NCI-H748 (cell line): ENCODE measurements around the gene GOLGA6A.
"Not testable (repeated sequence)": the region's sequence is repeated elsewhere in the genome, so short reads cannot be mapped to it uniquely, and the experiment has no call there.

ENCODE experiments used
- DNase-seq: peaks from one replicate; lab custom pipeline; 2025; ENCODE audit not compliant: unreplicated experiment; lab: John Stamatoyannopoulos, UW

The GOLGA6A gene

DNA sequence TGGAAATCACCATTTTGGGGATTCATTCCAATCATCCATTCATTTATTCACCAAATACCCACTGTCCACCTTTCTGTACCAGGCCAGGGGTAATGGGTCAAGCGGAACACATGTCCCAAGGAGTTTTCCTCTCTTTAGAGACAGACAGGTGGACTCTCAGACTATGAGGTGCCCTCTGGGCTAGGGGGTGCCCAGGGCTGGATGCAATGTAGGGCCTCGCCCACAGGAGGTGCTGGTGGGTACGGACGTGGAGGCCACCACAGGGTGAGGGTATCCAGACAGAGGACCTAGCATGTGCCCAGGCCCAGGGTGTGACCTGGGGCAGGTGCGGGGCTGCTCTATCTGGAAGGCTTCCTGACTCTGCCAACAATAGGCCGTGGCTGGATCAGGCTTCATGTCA is 26.3 kb upstream of the GOLGA6A start:
- not testable (repeated sequence) for DNase-seq

DNA sequence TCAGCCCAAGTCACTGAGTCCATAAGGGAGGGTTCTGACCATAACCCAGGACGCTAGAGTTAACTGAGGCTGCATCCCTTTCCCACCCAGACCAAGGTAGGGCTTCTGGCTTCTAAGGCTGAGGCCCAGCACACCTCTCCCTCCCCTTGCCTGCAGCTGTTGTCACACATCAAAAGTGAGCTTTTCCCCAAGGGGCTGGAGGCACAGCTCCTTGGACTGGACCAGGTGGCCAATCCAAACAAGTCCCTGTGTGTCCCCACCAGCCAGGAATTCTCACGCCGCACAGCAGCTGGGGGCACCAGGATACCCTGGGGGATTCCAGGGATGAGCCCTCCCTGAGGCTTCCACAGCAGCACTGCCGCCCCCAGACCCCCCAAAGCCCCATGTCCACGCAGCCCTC is 25.8 kb upstream of the GOLGA6A start:
- no peak for DNase-seq

DNA sequence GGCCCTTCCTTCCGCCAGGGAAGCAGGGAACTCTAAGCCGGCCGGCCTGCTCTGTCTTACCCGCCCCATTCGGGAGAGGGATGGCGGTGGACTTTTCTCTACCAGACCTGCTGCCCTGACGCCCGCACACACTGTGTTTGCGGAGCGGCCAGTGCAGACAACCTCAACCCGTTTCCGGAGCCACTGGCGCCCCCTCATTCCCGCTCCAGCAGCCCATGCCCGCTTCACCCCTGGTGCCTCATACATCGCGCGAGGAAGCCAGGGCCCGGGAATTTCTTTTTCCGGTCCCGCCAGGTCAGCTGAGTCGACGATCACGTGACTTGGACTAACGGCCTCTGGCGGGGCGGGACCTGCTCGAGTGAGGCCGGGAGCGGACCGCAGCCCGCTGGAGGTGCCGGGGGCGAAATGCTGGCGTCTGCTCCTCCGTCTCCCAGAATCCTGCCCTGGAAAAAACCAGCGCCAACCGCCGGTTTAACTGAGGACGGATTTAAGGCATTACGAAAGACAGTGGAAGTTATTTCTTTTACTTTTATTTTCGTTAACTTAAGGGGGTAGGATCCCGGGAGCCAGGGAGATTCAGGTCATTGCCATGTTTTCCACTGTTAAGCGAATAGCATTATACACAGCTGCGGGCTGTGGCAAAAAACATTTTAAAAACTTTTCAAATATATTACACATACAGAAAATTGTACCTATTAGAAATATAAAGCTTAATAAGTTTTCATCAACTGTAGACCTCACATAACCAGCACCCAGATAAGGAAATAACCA is 17.8 kb upstream of the GOLGA6A start:
- DNase-seq, result not testable (repeated sequence)

DNA sequence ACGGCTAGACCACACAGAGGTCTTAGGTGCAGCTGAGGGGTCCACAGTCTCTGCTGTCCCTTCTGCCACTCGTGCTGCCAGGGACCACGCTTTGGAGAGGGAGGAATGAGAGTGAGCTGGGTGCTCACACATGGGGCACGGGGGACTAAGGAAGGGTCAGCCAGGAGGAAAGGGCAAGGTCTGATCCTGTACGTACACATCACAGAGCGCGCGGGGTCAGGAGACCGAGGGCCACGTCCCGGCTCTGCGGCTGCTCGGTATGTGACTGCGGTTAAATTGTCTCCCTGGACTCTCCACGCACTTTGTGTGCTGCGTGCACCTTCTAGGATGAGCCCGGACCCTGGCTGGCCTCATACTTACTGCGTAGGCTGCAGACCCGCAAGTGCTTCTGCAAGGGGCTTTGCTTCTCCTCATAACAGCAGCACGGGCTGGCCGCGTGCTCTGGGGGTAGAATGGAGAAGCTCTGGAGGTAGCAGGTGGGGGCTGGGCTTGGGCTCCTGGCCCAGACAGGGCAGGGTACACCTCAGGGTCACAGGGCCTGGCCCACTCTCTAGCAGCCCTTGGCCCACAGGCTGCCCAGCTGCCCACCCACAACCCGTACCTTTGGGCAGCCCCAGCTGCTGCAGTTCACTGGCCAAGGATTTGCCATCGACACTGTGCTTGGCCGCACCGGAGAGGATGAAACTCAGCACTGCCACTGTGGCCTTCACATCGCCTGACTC is 14.6 kb upstream of the GOLGA6A start:
- DNase-seq, result not testable (repeated sequence)

DNA sequence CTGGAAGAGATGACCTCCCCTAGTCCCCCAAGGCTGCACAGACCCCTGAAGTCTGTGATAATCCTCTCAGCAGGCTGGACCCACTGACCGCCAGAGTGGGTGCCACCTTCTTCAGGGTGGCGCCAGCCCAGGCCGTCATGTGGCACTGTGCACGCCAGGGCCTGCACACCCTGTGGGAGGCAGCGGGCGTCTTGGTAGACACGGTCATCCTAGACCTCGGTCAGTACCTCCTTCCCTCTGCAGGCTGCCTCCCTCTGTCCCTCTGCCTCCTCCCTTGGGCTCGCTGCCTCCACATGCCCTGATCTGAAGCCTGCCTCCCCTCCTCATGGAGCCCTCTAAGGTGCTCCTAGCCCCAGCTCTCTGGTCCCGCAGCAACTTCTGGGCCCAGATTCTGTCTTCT is 13.3 kb upstream of the GOLGA6A start:
- DNase-seq, result not testable (repeated sequence)

DNA sequence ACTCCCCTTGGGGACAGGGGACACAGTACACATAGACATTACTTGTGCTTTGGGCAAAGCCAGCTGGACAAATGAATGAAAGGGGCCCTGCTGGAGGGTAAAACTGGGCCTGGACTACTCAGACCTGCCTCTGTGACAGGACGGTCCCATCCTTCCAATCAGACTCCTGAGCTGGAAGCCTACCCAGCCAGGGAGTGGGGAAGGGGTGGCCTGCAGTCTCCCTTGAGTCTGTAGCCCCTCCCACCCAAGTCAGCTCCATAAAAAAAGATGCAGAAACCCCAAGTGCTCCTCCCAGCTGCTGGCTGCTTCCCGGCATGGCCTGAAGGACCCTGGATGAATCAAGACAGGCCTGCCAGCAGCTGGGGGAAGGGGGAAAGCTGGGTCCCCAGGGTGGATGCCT is 12.2 kb upstream of the GOLGA6A start:
- not testable (repeated sequence) for DNase-seq

DNA sequence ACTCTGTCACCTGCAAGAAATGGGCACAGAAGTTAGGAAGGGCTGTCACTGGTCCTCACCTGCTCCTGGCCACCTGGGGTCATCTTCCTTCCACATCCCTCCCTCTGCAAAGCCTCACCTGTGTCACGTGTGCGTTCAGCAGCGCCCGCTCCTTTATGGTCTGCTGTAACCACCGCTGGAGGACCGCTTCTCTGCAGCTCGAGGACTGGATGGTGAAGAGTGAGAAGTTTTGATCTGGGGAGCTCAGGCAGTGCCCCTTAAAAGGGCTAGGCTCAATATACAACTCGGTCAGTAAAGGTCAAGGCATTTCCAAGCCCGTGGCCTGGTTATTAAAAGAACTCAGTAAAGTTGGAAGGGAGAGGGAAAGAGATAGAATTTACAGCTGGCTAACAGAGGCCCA is 6.6 kb downstream of the GOLGA6A start:
- DNase-seq, result not testable (repeated sequence)

DNA sequence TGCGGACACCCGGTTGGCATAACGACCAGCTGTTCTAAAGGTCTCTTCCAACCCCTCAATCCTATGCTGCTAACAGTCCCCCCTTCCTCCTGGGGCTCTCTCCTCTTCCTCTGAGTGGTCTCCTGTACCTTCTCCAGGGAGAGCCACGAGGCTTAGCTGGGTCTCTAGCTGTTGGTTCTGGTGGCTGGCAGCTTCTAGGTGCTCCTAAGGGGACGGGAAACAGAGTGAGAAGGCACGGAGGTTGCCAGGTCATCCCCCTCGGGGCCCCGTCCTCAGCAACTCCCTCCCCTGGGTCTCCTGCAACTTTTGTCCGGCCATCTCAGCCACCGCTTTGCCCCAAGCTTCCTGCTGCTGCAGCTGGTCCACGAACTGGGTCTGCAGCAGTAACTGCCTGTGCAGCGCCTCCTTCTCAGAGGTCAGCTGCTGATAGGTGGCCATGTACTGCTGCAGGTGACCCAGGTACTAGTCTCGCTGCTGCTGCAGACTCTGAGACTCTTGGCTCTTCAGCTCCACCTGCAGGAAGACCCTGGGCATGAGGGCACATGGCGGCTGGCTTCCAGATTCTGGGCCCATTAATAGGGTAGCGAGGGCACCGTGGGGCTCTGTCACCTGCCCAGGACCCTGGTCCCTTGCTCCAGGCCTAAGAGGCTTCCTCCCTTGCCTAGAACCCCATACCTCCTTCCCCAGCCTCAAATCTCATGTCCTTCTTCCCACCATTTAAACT is 9.6 kb downstream of the GOLGA6A start:
- not testable (repeated sequence) for DNase-seq

DNA sequence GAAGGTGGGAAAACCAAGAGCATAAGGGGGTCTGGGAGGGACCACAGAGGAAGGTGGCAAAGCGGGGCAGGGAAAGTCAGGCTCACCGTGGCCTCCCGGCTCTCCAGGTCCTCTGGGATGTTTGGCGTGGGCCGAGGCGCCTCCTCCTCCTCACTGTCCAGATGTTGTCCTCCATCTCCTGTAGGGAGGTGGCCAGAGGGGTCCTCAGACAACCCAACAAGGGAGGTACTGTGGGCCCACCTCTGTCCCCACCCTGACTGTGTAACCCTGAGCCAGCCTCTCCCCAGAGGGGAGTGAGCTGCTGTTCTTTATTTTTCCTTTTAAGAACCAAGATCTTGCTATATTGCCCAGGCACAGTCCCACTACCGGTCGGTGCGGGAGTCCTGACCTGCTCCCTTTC is 10.2 kb downstream of the GOLGA6A start:
- DNase-seq, result not testable (repeated sequence)

DNA sequence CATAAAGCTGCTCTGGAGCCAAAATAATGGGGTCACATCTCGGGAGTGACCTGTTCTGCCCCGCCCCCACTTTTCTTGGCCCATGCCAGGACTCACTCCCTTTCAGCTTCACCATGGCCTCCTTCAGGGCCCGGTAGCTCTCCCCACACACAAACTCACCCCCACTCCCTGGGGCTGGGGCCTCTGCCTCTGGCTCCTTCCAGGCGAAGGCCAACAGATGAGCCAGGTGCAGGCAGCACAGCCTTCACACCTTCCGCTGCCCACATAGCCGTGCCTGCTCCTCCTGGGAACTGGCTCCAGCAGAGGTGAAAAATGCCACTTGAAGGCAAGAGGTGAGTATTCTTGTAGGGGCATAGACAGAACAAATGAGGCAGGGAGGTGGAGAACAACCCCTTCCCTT is 10.7 kb downstream of the GOLGA6A start:
- DNase-seq, result not testable (repeated sequence)

DNA sequence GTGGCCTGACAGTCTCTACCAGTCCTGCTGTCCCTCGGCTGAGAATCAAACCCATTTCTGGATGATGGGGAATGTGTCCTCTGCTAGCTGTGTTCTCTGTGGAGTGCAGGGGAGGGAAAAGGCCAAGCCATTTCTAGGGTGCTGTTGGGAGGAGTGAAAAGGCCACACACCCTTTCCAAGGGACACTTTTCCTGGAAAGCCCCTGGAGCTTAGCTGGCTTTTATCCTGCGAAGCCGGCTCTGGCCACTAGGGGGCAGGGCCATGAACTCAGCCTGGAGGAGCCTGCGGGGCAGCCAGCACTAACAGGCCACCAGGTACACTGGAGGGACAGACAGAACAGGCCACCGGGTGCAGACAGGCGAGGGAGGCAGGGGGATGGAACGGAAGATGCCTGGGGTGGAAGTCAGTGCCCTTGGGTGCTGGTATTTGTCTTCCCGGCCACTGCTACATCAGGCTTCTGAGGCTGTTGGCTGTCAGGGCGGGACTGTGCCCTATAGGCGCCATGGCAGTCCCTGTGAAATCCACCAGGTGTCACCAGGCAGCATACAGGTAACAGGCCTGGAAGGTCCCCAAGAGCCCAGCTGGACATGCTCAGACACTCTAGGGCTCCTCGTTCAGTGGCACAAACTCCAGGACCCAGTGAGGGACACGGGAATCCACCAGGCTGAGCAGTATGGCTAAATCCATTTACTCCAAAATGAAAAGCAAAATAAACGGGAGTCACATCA is 16.5 kb downstream of the GOLGA6A start:
- not testable (repeated sequence) for DNase-seq

DNA sequence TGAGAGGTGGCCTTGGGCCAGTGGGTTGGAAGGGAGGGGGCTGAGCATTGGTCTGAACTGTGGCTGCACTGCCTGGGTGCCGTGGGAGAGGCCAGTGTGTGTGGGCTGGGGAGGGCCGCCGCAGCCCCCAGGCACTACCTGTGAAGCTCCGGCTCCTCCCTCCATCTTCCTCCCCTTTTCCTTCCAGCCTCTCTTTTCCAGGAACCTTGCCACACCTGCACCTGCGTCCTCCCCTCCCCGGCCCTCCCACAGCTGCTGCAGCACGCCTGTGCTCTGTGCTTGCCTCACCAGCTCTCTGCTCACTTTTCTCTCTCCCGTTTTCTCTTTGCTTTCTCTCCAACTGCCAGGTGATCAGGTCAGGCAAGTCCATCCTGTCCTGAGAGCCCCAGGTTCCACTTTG is 17.5 kb downstream of the GOLGA6A start:
- DNase-seq, result not testable (repeated sequence)

DNA sequence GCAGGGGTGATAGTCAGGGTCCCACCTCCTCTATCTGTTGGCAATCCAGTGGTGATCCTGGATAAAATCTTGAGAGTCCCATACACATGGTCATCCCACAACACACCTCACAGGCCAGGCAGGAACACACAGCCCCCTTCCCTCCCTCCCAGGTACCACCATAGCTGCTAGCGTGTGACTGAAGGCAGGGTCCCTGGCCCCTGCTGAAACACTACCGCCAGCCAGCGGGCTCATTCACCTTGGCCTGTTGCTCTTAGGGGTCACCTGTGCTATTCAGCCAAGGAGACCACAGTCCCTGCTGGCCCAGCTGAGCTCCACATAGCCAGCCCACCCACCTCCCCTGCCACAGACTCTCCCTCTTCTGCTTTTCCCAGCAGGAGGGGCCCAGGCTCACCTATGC is 18.2 kb downstream of the GOLGA6A start:
- DNase-seq, result not testable (repeated sequence)

DNA sequence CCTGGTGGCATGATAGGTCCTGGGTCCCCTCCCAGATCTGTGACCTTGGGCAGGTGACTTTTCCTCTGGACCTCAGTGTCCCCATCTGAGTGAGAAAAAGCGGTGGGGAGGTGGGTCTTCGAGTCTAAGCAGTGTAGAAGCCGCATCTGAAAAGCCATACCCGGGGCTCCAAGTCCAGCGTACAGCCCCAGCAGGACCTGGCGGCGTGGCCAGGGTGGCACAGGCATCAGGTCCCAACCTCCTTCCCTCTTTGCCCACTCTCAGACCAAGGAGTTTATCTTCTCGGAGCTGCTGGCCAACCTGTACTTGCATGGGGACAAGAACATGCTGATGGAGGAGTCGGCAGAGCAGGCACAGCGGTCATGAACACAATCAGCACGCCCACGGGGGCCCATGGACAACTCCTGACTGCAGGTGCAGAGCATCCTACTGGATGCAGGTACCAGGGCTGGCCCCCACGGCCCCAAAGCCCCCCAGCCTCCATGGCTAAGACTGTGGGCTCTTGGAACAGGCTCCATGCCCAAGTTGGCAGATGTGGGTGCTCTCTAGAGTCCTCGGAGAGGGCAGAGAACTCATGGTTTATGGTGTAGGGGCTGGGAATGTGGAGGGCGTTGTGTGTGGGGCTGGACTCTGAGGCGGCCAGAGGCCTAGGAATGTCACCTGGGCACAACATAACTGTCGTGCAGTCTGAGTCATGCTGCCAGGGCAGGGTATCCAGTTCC is 18.8 kb downstream of the GOLGA6A start:
- not testable (repeated sequence) for DNase-seq

DNA sequence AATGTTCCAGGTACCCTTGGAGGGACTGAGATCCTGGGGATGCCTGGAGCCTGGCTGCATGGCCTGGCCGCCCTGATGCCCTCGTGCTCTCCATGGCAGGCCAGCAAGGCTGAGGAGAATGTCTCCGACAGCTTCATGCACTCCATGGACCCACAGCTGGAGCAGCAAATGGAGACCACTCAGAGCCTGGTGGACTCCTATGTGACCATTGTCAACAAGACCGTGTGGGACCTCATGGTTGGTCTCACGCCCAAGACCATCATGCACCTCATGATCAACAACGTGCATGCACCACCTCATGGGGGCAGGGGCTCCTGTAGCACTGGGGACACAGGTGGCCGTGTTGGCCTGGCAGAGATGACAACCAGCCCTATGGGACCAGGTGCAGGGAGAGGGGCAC is 19.7 kb downstream of the GOLGA6A start:
- no peak for DNase-seq

DNA sequence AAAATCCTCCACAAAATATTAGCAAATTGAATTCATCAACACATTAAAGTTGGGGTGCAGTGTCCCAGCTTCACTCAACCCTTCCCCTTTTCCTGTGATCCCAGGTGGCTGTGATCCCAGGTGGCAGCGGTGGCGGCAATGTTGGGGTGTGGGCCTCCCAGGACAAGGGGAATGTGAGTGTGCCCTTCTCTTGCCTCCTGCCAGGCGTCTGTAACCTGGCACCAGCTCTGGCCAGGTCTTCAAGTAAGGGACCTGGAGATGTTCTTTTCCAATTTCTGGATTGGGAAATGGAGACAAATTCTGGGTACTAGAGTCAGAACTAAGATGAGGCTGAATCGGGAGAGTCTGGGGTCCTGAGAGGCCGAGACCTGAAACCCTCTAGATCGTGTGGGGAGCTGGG is 20.1 kb downstream of the GOLGA6A start:
- DNase-seq, result no peak

DNA sequence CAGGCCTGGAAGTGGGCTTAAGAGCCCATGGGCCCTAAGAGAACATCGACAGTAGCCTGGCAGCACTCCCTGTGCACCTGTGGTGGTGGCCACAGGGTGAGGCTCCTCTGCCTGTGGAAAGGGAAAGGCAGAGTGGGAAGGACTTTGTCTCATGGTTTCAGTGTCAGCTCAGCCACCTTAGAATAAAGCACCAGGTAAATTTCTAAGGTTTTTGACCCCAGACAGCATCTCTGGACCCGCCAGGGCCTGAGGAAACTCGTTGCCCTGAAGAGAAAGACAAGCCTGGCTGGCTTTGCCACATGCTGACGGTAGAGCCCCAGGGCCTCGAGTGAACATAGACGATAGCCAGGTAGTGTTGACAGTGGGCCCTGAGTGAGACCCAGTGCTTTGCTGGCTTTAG is 22.1 kb downstream of the GOLGA6A start:
- no peak for DNase-seq

DNA sequence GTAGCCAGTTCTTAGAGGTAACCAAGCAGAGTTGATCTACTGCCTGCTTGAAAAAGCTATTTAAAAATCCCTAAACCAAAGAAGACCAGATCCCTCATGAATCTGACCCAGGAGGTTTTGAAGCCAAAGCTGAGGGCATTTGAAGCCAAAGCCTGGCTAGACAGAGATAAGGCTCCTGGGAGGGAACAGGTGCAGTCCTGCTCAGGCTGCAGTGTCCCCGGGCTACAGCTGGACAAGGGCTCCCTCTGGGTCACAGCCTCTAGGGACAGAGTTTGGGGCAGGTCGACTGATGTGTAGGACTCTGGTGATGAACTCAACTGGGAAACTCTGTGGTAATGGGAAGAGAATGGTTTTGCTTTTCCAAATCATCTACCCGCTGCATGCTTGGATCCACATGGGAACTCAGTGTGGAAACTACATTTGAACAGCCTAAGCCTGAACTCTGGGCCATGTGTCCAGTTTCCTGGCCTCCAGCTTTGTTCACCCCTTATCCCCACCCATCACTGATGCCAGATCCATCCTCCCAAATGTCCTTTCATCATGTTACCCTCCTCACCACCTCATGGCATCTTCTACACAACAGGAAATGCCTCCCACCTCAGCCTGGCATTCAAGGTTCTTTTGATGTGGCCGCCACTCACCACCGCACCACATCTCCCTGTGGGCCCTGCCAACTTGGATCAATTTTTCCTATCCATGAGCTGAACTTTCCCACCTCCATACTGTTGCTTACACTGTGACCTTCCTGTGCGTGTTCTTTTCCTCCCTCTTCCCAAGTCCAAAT is 23.1 kb downstream of the GOLGA6A start:
- not testable (repeated sequence) for DNase-seq

DNA sequence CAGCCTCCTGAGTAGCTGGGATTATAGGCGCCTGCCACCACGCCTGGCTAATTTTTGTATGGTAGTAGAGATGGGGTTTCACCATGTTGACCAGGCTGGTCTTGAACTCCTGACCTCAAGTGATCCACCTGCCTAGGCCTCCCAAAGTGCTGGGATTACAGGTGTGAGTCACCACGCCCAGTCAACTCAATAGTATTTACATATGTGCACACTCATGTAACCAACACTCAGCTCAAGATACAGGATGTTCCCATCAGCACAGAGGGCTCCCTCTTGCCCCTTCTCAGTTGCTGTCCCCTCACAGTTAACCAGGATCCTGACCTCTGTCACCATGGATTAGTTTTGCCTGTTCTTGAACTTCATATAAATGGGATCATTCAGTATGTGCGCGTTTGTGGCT is 26.0 kb downstream of the GOLGA6A start:
- not testable (repeated sequence) for DNase-seq

DNA sequence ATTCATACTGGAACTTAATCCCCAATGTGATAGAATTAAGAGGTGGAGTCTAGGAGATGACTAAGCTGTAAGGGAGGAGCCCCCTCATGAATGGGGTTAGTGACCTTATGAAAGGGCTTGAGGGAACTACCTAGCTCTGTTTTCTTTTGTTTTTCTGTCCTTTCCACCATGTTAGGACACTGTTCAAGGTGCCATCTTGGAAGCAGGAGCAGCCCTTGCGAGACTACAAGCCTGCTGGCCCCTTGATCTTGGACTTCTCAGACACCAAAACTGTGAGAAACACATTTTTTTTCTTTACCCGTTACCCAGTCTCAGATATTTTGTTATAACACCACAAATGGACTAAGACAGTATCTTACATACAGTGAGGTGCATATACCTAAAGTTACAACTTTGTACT is 26.5 kb downstream of the GOLGA6A start:
- DNase-seq, result no peak
